RWPE1 (cell line): ENCODE measurements around the gene SPNS1.
"Not testable (repeated sequence)": the region's sequence is repeated elsewhere in the genome, so short reads cannot be mapped to it uniquely, and the experiment has no call there.

Experiments
- CTCF ChIA-PET: fragments of 350-600 bp; sonication (Branson Sonifier 250); formaldehyde crosslinking; extraction: SDS; loops from one replicate; lab custom pipeline; 2021; lab: Yijun Ruan, JAX
- POLR2A ChIA-PET: fragments of 400-600 bp; formaldehyde crosslinking; extraction: SDS; loops from one replicate; lab custom pipeline; 2020; ENCODE audit warnings: antibody characterized with exemption; ENCODE audit not compliant: low non-redundant PET; lab: Yijun Ruan, JAX
- DNase-seq: peaks from one replicate; pipeline ENCODE4 v3.0.0; 2012; ENCODE audit warnings: low spot score
- H3K27ac ChIP-seq: fragments of 450-650 bp; 2 replicates; pipeline ENCODE4 v1.5.1; 2017
- CTCF ChIP-seq: fragments of 450-650 bp; conservative IDR thresholded peaks from 2 replicates; pipeline ENCODE4 v1.5.1; 2017; ENCODE audit warnings: low read depth, mild to moderate bottlenecking

SPNS1 gene

GRCh38 chr16:28992496-28992895 is 17.9 kb downstream of the SPNS1 start:
- ChIA-PET CTCF (interaction anchor here (0.5 to 0.7 kb wide), 2 partner anchors 9 to 14 kb away, joined by 3 to 6 read pairs; no protein-coding TSS in a partner anchor), POLR2A (no interaction called here)
- no peak for DNase-seq
- no peak for TF ChIP-seq CTCF
- no peak overlapping the region for H3K27ac ChIP-seq

DNA sequence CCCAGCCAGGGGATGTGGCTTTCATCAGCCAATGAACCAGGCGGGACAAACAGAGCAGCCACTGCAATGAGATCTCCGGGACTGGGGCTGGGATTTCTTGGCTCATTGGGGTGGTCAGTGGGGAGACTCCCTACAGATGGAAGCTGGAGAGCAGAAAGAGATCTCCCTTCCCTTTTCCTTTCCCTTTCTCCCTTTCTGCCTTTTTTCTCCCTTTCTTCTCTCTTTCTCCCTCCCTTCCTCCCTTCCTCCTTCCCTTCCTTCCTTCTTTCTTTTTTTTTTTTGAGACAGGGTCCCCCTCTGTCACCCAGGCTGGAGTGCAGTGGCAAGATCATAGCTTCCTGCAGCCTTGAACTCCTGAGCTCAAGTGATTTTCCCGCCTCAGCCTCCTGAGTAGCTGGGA is 24.3 kb downstream of the SPNS1 start:
- POLR2A ChIA-PET, result no interaction called here
- DNase-seq, result no peak
- TF ChIP-seq CTCF, result no peak
- CTCF ChIA-PET, result no interaction called here
- no peak overlapping the region for H3K27ac ChIP-seq

GRCh38 chr16:28999577-28999976 is 25.0 kb downstream of the SPNS1 start:
- ChIA-PET CTCF (interaction anchor here (0.7 kb wide), 1 partner anchor 17 kb away, joined by 3 read pairs; no protein-coding TSS in a partner anchor), POLR2A (no interaction called here)
- TF ChIP-seq CTCF, result no peak
- no peak overlapping the region for H3K27ac ChIP-seq
- DNase-seq, result no peak

DNA sequence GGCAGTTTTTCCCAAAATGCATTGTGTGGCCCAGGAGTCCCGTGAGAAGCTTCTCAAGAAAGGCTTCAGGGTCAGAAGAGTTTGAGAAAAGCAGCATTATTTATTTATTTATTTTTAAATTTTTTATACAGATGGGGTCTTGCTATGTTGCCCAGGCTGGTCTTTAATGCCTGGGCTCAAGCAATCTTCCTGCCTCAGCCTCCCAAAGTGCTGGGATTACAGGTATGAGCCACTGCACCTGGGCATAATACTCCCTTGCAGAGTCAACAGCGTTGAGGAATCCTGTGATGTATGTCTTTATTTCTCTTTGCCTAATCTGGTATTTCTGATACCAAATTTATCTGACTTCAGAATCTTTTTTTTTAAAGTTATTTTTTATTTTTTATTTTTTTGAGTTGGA is 25.4 kb downstream of the SPNS1 start:
- DNase-seq, result no peak
- ChIA-PET CTCF (interaction anchor here (0.7 kb wide), 2 partner anchors 18 to 851 kb away, joined by 3 to 5 read pairs; no protein-coding TSS in a partner anchor), POLR2A (no interaction called here)
- no peak for TF ChIP-seq CTCF
- H3K27ac ChIP-seq, result no peak overlapping the region

DNA sequence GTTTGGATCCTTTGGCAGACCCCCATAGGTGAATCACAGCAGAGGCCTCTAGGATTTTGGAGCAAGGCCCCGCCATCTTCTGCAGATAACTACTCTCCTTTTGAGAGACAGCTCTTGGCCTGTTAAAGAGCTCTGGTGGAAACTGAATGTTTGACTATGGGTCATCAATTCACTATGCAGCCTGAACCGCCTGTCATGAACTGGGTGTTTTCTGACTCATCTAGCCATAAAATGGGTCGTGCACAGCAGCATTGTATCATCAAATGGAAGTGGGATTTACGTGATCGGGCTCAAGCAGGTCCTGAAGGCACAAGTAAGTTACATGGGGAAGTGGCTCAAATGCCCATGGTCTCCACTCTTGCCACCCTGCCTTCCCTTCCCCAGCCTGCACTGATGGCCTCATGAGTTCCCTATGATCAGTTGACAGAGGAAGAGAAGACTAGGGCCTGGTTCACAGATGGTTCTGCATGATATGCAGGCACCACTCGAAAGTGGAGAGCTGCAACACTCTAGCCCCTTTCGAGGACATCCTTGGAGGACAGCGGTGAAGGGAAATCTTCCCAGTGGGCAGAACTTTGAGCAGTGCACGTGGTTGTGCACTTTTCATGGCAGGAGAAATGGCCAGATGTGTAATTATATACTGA is 30.0 kb downstream of the SPNS1 start:
- H3K27ac ChIP-seq, POLR2A ChIA-PET, DNase-seq, CTCF ChIA-PET: not testable (repeated sequence)

GRCh38 chr16:29007730-29008593 is 33.4 kb downstream of the SPNS1 start:
- no peak for TF ChIP-seq CTCF
- peak; percentile 12 for DNase-seq
- H3K27ac ChIP-seq, result no peak overlapping the region
- ChIA-PET POLR2A (no interaction called here), CTCF (interaction anchor here (0.7 kb wide), 1 partner anchor 132 kb away, joined by 3 read pairs; no protein-coding TSS in a partner anchor)
